Measurements from ENCODE around the gene EPB41L2.

The EPB41L2 gene

GRCh38 chr6:130858498-130859160 is 204.4 kb downstream of the EPB41L2 start:
- no peak for DNase-seq

- no peak for DNase-seq
These were observed 205.0 kb downstream of the EPB41L2 start for GRCh38 chr6:130858054-130858453.

- DNase-seq = no peak
These were observed 209.4 kb downstream of the EPB41L2 start for GRCh38 chr6:130853555-130854183.

GRCh38 chr6:130852844-130853554 is 210.0 kb downstream of the EPB41L2 start:
- DNase-seq = no peak

GRCh38 chr6:130851026-130851425 is 212.0 kb downstream of the EPB41L2 start:
- no peak for DNase-seq

GRCh38 chr6:130849594-130849993 is 213.5 kb downstream of the EPB41L2 start:
- no peak for DNase-seq

GRCh38 chr6:130848945-130849344 is 214.1 kb downstream of the EPB41L2 start:
- DNase-seq = no peak

GRCh38 chr6:130847001-130847910 is 215.8 kb downstream of the EPB41L2 start:
- DNase-seq = no peak

- DNase-seq = no peak
These were observed 216.5 kb downstream of the EPB41L2 start for GRCh38 chr6:130846501-130846900.

- no peak for DNase-seq
These were observed 219.3 kb downstream of the EPB41L2 start for GRCh38 chr6:130843575-130844320.

GRCh38 chr6:130841128-130841728 is 221.8 kb downstream of the EPB41L2 start:
- no peak for DNase-seq

GRCh38 chr6:130840050-130840449 is 223.0 kb downstream of the EPB41L2 start:
- DNase-seq = no peak

- DNase-seq = no peak
These were observed 223.7 kb downstream of the EPB41L2 start for GRCh38 chr6:130839379-130839778.

- no peak for DNase-seq
These were observed 224.1 kb downstream of the EPB41L2 start for GRCh38 chr6:130838951-130839350.

GRCh38 chr6:130838250-130838860 is 224.7 kb downstream of the EPB41L2 start:
- DNase-seq = no peak

- no peak for DNase-seq
These were observed 226.0 kb downstream of the EPB41L2 start for GRCh38 chr6:130837067-130837466.

GRCh38 chr6:130836055-130836640 is 226.9 kb downstream of the EPB41L2 start:
- no peak for DNase-seq

GRCh38 chr6:130834482-130835251 is 228.4 kb downstream of the EPB41L2 start:
- DNase-seq = no peak

GRCh38 chr6:130833569-130833968 is 229.5 kb downstream of the EPB41L2 start:
- DNase-seq = no peak

- no peak for DNase-seq
These were observed 231.4 kb downstream of the EPB41L2 start for GRCh38 chr6:130831607-130832006.
